Mononuclear cell (primary cell): ENCODE data around the gene SPTAN1. TPM values are rescaled to one million over a fixed set of nuclear protein-coding genes. Genes with fewer than 3 reads are reported as not detected.

ENCODE experiments used
- H3K27me3 ChIP-seq: 2 replicates; pipeline ENCODE4 v1.6.0; 2011; ENCODE audit warnings: low read length, control low read depth; ENCODE audit not compliant: insufficient read depth
- H3K4me1 ChIP-seq: 2 replicates; pipeline ENCODE4 v1.5.1; 2011; ENCODE audit warnings: mild to moderate bottlenecking, low read length, control low read depth; ENCODE audit not compliant: insufficient read depth
- H3K4me3 ChIP-seq: 2 replicates; pipeline ENCODE4 v1.5.1; 2011; ENCODE audit warnings: mild to moderate bottlenecking, low read length, moderate library complexity
- H3K9me3 ChIP-seq: 2 replicates; pipeline ENCODE4 v1.5.1; 2011; ENCODE audit warnings: low read depth, mild to moderate bottlenecking, control low read depth, low read length
- total RNA-seq: library from RNA; depleted of rRNA; stranded (reverse); fragments of >200 nt; gene quantifications from one replicate; pipeline ENCODE4 v1.2.3, GENCODE V29; 2012

The SPTAN1 gene
- total RNA-seq, 1 donor, result 200 TPM

GRCh38 chr9:128629136-128629535, 76.7 kb downstream of the SPTAN1 start:
- Histone ChIP-seq H3K9me3 (no peaks in the 10 kb centered on the region), H3K27me3 (no peaks in the 10 kb centered on the region), H3K4me1 (no peaks in the 10 kb centered on the region), H3K4me3 (no peak overlapping the region)

GRCh38 chr9:128629852-128630545, 77.6 kb downstream of the SPTAN1 start:
- no peak overlapping the region for H3K4me3 ChIP-seq
- no peaks in the 10 kb centered on the region for H3K4me1 ChIP-seq
- H3K27me3 ChIP-seq, result no peaks in the 10 kb centered on the region
- H3K9me3 ChIP-seq, result no peaks in the 10 kb centered on the region

GRCh38 chr9:128631636-128632035, 79.2 kb downstream of the SPTAN1 start:
- no peaks in the 10 kb centered on the region for H3K27me3 ChIP-seq
- H3K9me3 ChIP-seq, result no peaks in the 10 kb centered on the region
- no peak overlapping the region for H3K4me3 ChIP-seq
- H3K4me1 ChIP-seq, result no peaks in the 10 kb centered on the region

- H3K4me3 ChIP-seq, result no peak overlapping the region
- H3K4me1 ChIP-seq, result no peaks in the 10 kb centered on the region
- no peaks in the 10 kb centered on the region for H3K27me3 ChIP-seq
- H3K9me3 ChIP-seq, result no peaks in the 10 kb centered on the region
Measured at GRCh38 chr9:128632066-128632465, 79.7 kb downstream of the SPTAN1 start.

GRCh38 chr9:128632486-128632885, 80.1 kb downstream of the SPTAN1 start:
- Histone ChIP-seq H3K27me3 (no peaks in the 10 kb centered on the region), H3K4me1 (no peaks in the 10 kb centered on the region), H3K9me3 (no peaks in the 10 kb centered on the region), H3K4me3 (no peak overlapping the region)

GRCh38 chr9:128633057-128633456, 80.7 kb downstream of the SPTAN1 start:
- H3K4me1 ChIP-seq, result no peaks in the 10 kb centered on the region
- no peak overlapping the region for H3K4me3 ChIP-seq
- no peaks in the 10 kb centered on the region for H3K27me3 ChIP-seq
- no peaks in the 10 kb centered on the region for H3K9me3 ChIP-seq

- Histone ChIP-seq H3K9me3 (no peaks in the 10 kb centered on the region), H3K4me1 (no peaks in the 10 kb centered on the region), H3K4me3 (no peak overlapping the region), H3K27me3 (no peaks in the 10 kb centered on the region)
Measured at GRCh38 chr9:128633601-128634000, 81.2 kb downstream of the SPTAN1 start.

GRCh38 chr9:128634111-128634510, 81.7 kb downstream of the SPTAN1 start:
- Histone ChIP-seq H3K9me3 (no peaks in the 10 kb centered on the region), H3K4me1 (no peaks in the 10 kb centered on the region), H3K4me3 (no peak overlapping the region), H3K27me3 (no peaks in the 10 kb centered on the region)

- Histone ChIP-seq H3K4me1 (no peaks in the 10 kb centered on the region), H3K4me3 (no peak overlapping the region), H3K9me3 (no peaks in the 10 kb centered on the region), H3K27me3 (no peaks in the 10 kb centered on the region)
Measured at GRCh38 chr9:128634651-128635262, 82.4 kb downstream of the SPTAN1 start.

- no peaks in the 10 kb centered on the region for H3K27me3 ChIP-seq
- no peak overlapping the region for H3K4me3 ChIP-seq
- no peaks in the 10 kb centered on the region for H3K4me1 ChIP-seq
- H3K9me3 ChIP-seq, result no peaks in the 10 kb centered on the region
Measured at GRCh38 chr9:128635266-128636023, 83.1 kb downstream of the SPTAN1 start.

- H3K4me1 ChIP-seq, result no peaks in the 10 kb centered on the region
- no peak overlapping the region for H3K4me3 ChIP-seq
- H3K27me3 ChIP-seq, result no peaks in the 10 kb centered on the region
- no peaks in the 10 kb centered on the region for H3K9me3 ChIP-seq
Measured at GRCh38 chr9:128636024-128636390, 83.6 kb downstream of the SPTAN1 start.

GRCh38 chr9:128636556-128637530, 84.5 kb downstream of the SPTAN1 start:
- Histone ChIP-seq H3K27me3 (no peaks in the 10 kb centered on the region), H3K4me1 (no peaks in the 10 kb centered on the region), H3K4me3 (no peak overlapping the region), H3K9me3 (no peaks in the 10 kb centered on the region)

- no peaks in the 10 kb centered on the region for H3K27me3 ChIP-seq
- H3K9me3 ChIP-seq, result no peaks in the 10 kb centered on the region
- H3K4me1 ChIP-seq, result no peaks in the 10 kb centered on the region
- no peak overlapping the region for H3K4me3 ChIP-seq
Measured at GRCh38 chr9:128637656-128638055, 85.3 kb downstream of the SPTAN1 start.

- Histone ChIP-seq H3K27me3 (no peaks in the 10 kb centered on the region), H3K9me3 (no peaks in the 10 kb centered on the region), H3K4me1 (no peaks in the 10 kb centered on the region), H3K4me3 (no peak overlapping the region)
Measured at GRCh38 chr9:128638580-128638979, 86.2 kb downstream of the SPTAN1 start.

GRCh38 chr9:128640603-128641002, 88.2 kb downstream of the SPTAN1 start:
- Histone ChIP-seq H3K27me3 (no peaks in the 10 kb centered on the region), H3K4me1 (no peaks in the 10 kb centered on the region), H3K4me3 (no peak overlapping the region), H3K9me3 (no peaks in the 10 kb centered on the region)
